Right lobe of liver (tissue), 6 donors: ENCODE data around the gene DGAT2L6. TPM values are rescaled to one million over a fixed set of nuclear protein-coding genes. Genes with fewer than 3 reads are reported as not detected.

Experiments used
- ATAC-seq, 4 donors: fragments of 200-7000 bp; cut with Tn5 transposase; one replicate each; pipeline ENCODE4 v1.9.1; 2020; ENCODE audit warnings: mild to moderate bottlenecking in 4 of 4, moderate library complexity in 4 of 4
- DNase-seq, 3 donors: peaks; one replicate each; pipeline ENCODE4 v3.0.0-alpha.2; 2020
- H3K27ac ChIP-seq, 3 donors: fragments of 200-600 bp; one replicate each; pipeline ENCODE4 v1.8.0; 2022
- H3K27me3 ChIP-seq, 2 donors: fragments of 200-600 bp; one replicate each; pipeline ENCODE4 v1.8.0; 2022
- H3K36me3 ChIP-seq, 4 donors: fragments of 200-600 bp; sonication (generic) in 1 of 4; one replicate each; pipeline versions ENCODE4 v1.5.1 to v1.8.0; 2017 to 2022; ENCODE audit warnings: control low read depth in 1 of 4
- H3K4me1 ChIP-seq, 4 donors: fragments of 200-600 bp; sonication (generic) in 1 of 4; one replicate each; pipeline versions ENCODE4 v1.5.1 to v1.8.0; 2017 to 2022; ENCODE audit warnings: control low read depth in 1 of 4
- H3K4me3 ChIP-seq, 3 donors: fragments of 200-600 bp; one replicate each; pipeline ENCODE4 v1.8.0; 2022
- H3K9me3 ChIP-seq, 4 donors: fragments of 200-600 bp; sonication (generic) in 1 of 4; one replicate each; pipeline versions ENCODE4 v1.5.1 to v1.8.0; 2017 to 2022; ENCODE audit warnings: control low read depth in 1 of 4
- CTCF ChIP-seq, 4 donors: fragments of 200-600 bp in 3 of 4; fragments of 450-650 bp in 1 of 4; IDR thresholded peaks; one replicate each; pipeline versions ENCODE4 v1.5.1 to v1.8.0; 2016 to 2022; ENCODE audit warnings: antibody characterized with exemption in 4 of 4, mild to moderate bottlenecking in 2 of 4
- POLR2A ChIP-seq: fragments of 450-650 bp; IDR thresholded peaks from one replicate; pipeline ENCODE4 v1.6.1; 2017; ENCODE audit warnings: antibody characterized with exemption, mild to moderate bottlenecking
- WGBS: methylation state at CpG from one replicate; pipeline ENCODE4 v1.1.6; 2018; ENCODE audit warnings: low coverage, low lambda C conversion rate; ENCODE audit not compliant: insufficient coverage; ENCODE audit errors: missing lambda C conversion rate; 5-methylcytosine and 5-hydroxymethylcytosine counted together
- intact Hi-C, 2 donors: fragments of 100-400 bp; cut with DNase I; formaldehyde crosslinking; loops; one replicate each; pipeline versions ENCODE4 v1.11.2 to v1.14.1; 2022
- small RNA-seq, 2 experiments: library from RNA; depleted of rRNA; stranded (forward); fragments of <200 nt; gene quantifications; one replicate each; pipeline ENCODE3, GENCODE V24; 2016
- total RNA-seq, 6 experiments: library from RNA; depleted of rRNA in 2 of 6; stranded (reverse); fragments of >200 nt in 2 of 6; fragmentation: NEBNext Ultra II Directional in 3 of 6; extraction: Animal tissue kit (Norgen Biotek cat#: 25700) in 3 of 6; gene quantifications; one replicate each; pipeline versions ENCODE4 v1.1.0 to v1.2.4, GENCODE V29; 2016 to 2023
- donor health status: DM: no; HTN: yes; CAD: no.
- donor health status: DM: no; HTN: no; CAD: no.
- donor health status: DM: no; HTN: no; CAD: no.
- donor health status: DM: no; HTN: yes; CAD: no.
- donor health status: DM: no; HTN: yes; CAD: no.

Gene DGAT2L6
- total RNA-seq, 6 experiments from 2014 or later, result not detected

- TF ChIP-seq POLR2A (no peak), CTCF (IDR thresholded peaks at IDR 0.05) (no peak)
- intact Hi-C loops, result no loop called here
- no peak overlapping the region for H3K27ac ChIP-seq
Observed at GRCh38 chrX:70254909-70255308, 77.6 kb downstream of the DGAT2L6 start.

More at GRCh38 chrX:70254909-70255308, 77.6 kb downstream of the DGAT2L6 start:
- no peak for ATAC-seq
- WGBS, result 79% methylated on average over 2 of the region's 3 CpGs
- H3K36me3 ChIP-seq, result no peaks in the 10 kb centered on the region
- H3K9me3 ChIP-seq, result no peaks in the 10 kb centered on the region
- DNase-seq, result no peak
- H3K4me3 ChIP-seq, result no peak overlapping the region
- no peaks in the 10 kb centered on the region for H3K4me1 ChIP-seq
- H3K27me3 ChIP-seq, result no peaks in the 10 kb centered on the region

Small RNAs within 50 kb of the gene (small RNA-seq; reads per million reads assigned to genes)
- 0.39 to 0.65 reads per million in 2 experiments for gene RNA5SP507

Other genes starting within 250 kb of the DGAT2L6 start
- gene AWAT2, start 127.5 kb upstream of the DGAT2L6 start, total RNA-seq, result not detected
- gene OTUD6A, start 115.0 kb upstream of the DGAT2L6 start, total RNA-seq, result not detected
- 10 to 100 TPM in 5 of 6 experiments, 1 to 10 TPM in 1; 10.0 to 15.4 (median 11.4) TPM for gene IGBP1, start 44.0 kb upstream of the DGAT2L6 start, total RNA-seq
- not detected for gene AWAT1, start 57.2 kb downstream of the DGAT2L6 start, total RNA-seq
- 1 to 10 TPM in 1 of 6 experiments, under 1 TPM in 5; 0.18 to 1.4 (median 0.26) TPM for gene P2RY4, start 82.7 kb downstream of the DGAT2L6 start, total RNA-seq
- not detected for gene ARR3, start 90.9 kb downstream of the DGAT2L6 start, total RNA-seq
- gene RAB41, start 104.7 kb downstream of the DGAT2L6 start, total RNA-seq, result not detected
- gene PDZD11, start 112.4 kb downstream of the DGAT2L6 start, total RNA-seq, result 10 to 100 TPM; 12.5 to 20.9 (median 16.1) TPM
- 1 to 10 TPM in 1 of 6 experiments, under 1 TPM in 4, not detected in 1; 0.19 to 1.4 (median 0.68) TPM for gene KIF4A, start 112.6 kb downstream of the DGAT2L6 start, total RNA-seq
- not detected for gene GDPD2, start 245.8 kb downstream of the DGAT2L6 start, total RNA-seq